Aorta (tissue), 5 donors: Measurements from ENCODE around the gene PPP1R1B. TPM values are rescaled to one million over a fixed set of nuclear protein-coding genes. Genes with fewer than 3 reads are reported as not detected.

Experiments
- ATAC-seq: fragments of 200-7000 bp; cut with Tn5 transposase; one replicate; pipeline ENCODE4 v1.9.1; 2022; ENCODE audit warnings: moderate library complexity; ENCODE audit not compliant: low FRiP score
- DNase-seq, 2 donors: peaks; one replicate each; pipeline ENCODE4 v3.0.0-alpha.2; 2020
- H3K27ac ChIP-seq, 2 donors: one replicate each; pipeline ENCODE4 v1.5.1; 2013; ENCODE audit warnings: low read length in 2 of 2, mild to moderate bottlenecking in 2 of 2, moderate library complexity in 2 of 2, control low read depth in 1 of 2, inconsistent platforms in 1 of 2, low read depth in 1 of 2
- H3K27me3 ChIP-seq, 2 donors: one replicate each; pipeline ENCODE4 v1.6.1; 2013; ENCODE audit warnings: control low read depth in 1 of 2, low read length in 1 of 2, mild to moderate bottlenecking in 1 of 2, moderate library complexity in 1 of 2; ENCODE audit not compliant: insufficient read depth in 2 of 2, control insufficient read depth in 1 of 2
- H3K36me3 ChIP-seq, 2 donors: one replicate each; pipeline ENCODE4 v1.6.1; 2013; ENCODE audit warnings: control low read depth in 1 of 2, low read length in 1 of 2, mild to moderate bottlenecking in 1 of 2; ENCODE audit not compliant: insufficient read depth in 2 of 2, control insufficient read depth in 1 of 2
- H3K4me1 ChIP-seq, 2 donors: one replicate each; pipeline ENCODE4 v1.6.1; 2013; ENCODE audit warnings: low read length in 2 of 2, control low read depth in 1 of 2, mild to moderate bottlenecking in 1 of 2, moderate library complexity in 1 of 2; ENCODE audit not compliant: insufficient read depth in 2 of 2, control insufficient read depth in 1 of 2
- H3K4me3 ChIP-seq, 2 donors: one replicate each; pipeline ENCODE4 v1.5.1; 2013; ENCODE audit warnings: low read length in 2 of 2, control low read depth in 1 of 2, mild to moderate bottlenecking in 1 of 2
- H3K9me3 ChIP-seq: one replicate; pipeline ENCODE4 v1.6.1; 2013; ENCODE audit warnings: mild to moderate bottlenecking, low read length; ENCODE audit not compliant: control insufficient read depth
- WGBS, 2 donors: extraction: QIAGEN DNeasy Blood & Tissue Kit; methylation state at CpG; one replicate each; pipeline ENCODE4 v1.1.7; 2013; 5-methylcytosine and 5-hydroxymethylcytosine counted together
- intact Hi-C, 2 donors: fragments of 100-400 bp; cut with DNase I; formaldehyde crosslinking; loops; one replicate each; pipeline versions ENCODE4 v1.14.2 to v1.15.0; 2022
- polyA plus RNA-seq, 2 donors: library from polyadenylated mRNA; stranded (reverse); fragments of 200-250 nt; gene quantifications; one replicate each; pipeline ENCODE4 v1.2.3, GENCODE V29; 2013
- total RNA-seq, 2 donors: library from RNA; stranded (reverse); fragmentation: NEBNext Ultra II Directional; extraction: Animal tissue kit (Norgen Biotek cat#: 25700); gene quantifications; one replicate each; pipeline ENCODE4 v1.2.1, GENCODE V29; 2021
- donor health status: healthy with polysubstance abuse.
- donor health status: Bipolar disorder and iron deficiency.
- donor health status: DM: no; HTN: no; CAD: no.
- donor health status: DM: no; HTN: no; CAD: no.
- donor health status: DM: yes; HTN: yes; CAD: no.

PPP1R1B gene
- total and polyA plus RNA-seq, 4 donors, result 1.0 to 13.5 (median 2.5) TPM; not detected in 1

- 6 to 19% methylated on average over 2 of the region's 2 CpGs for WGBS, 2 donors
- intact Hi-C loops, result loop anchor here (2.0 to 5.0 kb wide), 3 partner anchors 36 to 61 kb away; partner anchors contain the start of gene ERBB2 (in 2 of the 2)
- no peak for DNase-seq
- Histone ChIP-seq H3K27ac (peak overlapping the region; percentile 1 to 29), H3K9me3 (no peaks in the 10 kb centered on the region), H3K27me3 (no peaks in the 10 kb centered on the region), H3K36me3 (no peaks in the 10 kb centered on the region), H3K4me1 (no peaks in the 10 kb centered on the region), H3K4me3 (no peak overlapping the region)
- ATAC-seq, result no peak
Measured at GRCh38 chr17:39666231-39666600, 39.5 kb downstream of the PPP1R1B start.

GRCh38 chr17:39666601-39667261, 40.0 kb downstream of the PPP1R1B start:
- Histone ChIP-seq H3K4me3 (no peak overlapping the region), H3K4me1 (no peaks in the 10 kb centered on the region), H3K27ac (peak overlapping the region in 1 of 2 donors; percentile 15), H3K9me3 (no peaks in the 10 kb centered on the region), H3K27me3 (no peaks in the 10 kb centered on the region), H3K36me3 (no peaks in the 10 kb centered on the region)
- ATAC-seq (peak; percentile 64), DNase-seq (peak; percentile 78 to 89)
- WGBS, 2 donors, result 6 to 8% methylated on average over 11 of the region's 11 CpGs
- intact Hi-C loops, result loop anchor here (2.0 to 5.0 kb wide), 3 partner anchors 36 to 61 kb away; partner anchors contain the start of gene ERBB2 (in 2 of the 2)

- no peaks in the 10 kb centered on the region for H3K4me1 ChIP-seq
- peak overlapping the region in 1 of 2 donors; percentile 15 for H3K27ac ChIP-seq
- DNase-seq (no peak), ATAC-seq (no peak)
- no peaks in the 10 kb centered on the region for H3K27me3 ChIP-seq
- no peaks in the 10 kb centered on the region for H3K36me3 ChIP-seq
- intact Hi-C loops, result loop anchor here (2.0 to 5.0 kb wide), 3 partner anchors 35 to 60 kb away; partner anchors contain the start of gene ERBB2 (in 2 of the 2)
- H3K9me3 ChIP-seq, result no peaks in the 10 kb centered on the region
- 36 to 38% methylated on average over 41 to 49 of the region's 49 CpGs for WGBS, 2 donors
- no peak overlapping the region for H3K4me3 ChIP-seq
Measured at GRCh38 chr17:39667262-39667944, 40.7 kb downstream of the PPP1R1B start.

DNA sequence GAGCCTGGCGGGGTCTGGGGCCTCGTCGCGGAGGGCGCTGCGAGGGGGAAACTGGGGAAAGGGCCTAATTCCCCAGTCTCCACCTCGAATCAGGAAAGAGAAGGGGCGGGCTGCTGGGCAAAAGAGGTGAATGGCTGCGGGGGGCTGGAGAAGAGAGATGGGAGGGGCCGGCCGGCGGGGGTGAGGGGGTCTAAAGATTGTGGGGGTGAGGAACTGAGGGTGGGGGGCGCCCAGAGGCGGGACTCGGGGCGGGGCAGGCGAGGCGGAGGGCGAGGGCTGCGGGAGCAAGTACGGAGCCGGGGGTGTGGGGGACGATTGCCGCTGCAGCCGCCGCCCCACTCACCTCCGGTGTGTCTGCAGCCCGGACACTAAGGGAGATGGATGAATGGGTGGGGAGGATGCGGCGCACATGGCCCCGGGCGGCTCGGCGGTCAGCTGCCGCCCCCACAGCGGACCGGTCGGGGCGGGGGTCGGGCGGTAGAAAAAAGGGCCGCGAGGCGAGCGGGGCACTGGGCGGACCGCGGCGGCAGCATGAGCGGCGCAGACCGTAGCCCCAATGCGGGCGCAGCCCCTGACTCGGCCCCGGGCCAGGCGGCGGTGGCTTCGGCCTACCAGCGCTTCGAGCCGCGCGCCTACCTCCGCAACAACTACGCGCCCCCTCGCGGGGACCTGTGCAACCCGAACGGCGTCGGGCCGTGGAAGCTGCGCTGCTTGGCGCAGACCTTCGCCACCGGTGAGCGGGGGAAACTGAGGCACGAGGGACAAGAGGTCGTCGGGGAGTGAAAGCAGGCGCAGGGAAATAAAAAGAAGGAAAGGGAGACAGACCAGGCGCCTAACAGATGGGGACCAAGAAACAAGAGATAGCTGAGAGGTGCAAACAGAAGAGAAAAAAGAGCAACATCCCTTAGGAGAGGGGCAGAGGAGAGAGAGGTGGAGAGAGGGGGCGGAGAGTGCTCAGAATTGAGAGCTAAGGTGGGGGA, 41.5 kb downstream of the PPP1R1B start, which contains the start of gene PNMT:
Gene PNMT (plus strand): TSS at position 509 of the 980 bp plus-strand sequence. CDS start 23 bp downstream, at position 532.
- Histone ChIP-seq H3K4me1 (no peaks in the 10 kb centered on the region), H3K27me3 (no peaks in the 10 kb centered on the region), H3K36me3 (no peaks in the 10 kb centered on the region), H3K9me3 (no peaks in the 10 kb centered on the region), H3K4me3 (no peak within 1 kb of the TSS), H3K27ac (peak within 1 kb of the TSS in 1 of 2 donors; percentile 15)
- DNase-seq (peak; percentile 80 to 93), ATAC-seq (no peak)
- WGBS, 2 donors, result 11 to 13% methylated on average over 74 to 85 of the region's 85 CpGs
- intact Hi-C loops, result loop anchor here (2.0 to 5.0 kb wide), 3 partner anchors 34 to 59 kb away; partner anchors contain the start of gene ERBB2 (in 2 of the 2)

DNA sequence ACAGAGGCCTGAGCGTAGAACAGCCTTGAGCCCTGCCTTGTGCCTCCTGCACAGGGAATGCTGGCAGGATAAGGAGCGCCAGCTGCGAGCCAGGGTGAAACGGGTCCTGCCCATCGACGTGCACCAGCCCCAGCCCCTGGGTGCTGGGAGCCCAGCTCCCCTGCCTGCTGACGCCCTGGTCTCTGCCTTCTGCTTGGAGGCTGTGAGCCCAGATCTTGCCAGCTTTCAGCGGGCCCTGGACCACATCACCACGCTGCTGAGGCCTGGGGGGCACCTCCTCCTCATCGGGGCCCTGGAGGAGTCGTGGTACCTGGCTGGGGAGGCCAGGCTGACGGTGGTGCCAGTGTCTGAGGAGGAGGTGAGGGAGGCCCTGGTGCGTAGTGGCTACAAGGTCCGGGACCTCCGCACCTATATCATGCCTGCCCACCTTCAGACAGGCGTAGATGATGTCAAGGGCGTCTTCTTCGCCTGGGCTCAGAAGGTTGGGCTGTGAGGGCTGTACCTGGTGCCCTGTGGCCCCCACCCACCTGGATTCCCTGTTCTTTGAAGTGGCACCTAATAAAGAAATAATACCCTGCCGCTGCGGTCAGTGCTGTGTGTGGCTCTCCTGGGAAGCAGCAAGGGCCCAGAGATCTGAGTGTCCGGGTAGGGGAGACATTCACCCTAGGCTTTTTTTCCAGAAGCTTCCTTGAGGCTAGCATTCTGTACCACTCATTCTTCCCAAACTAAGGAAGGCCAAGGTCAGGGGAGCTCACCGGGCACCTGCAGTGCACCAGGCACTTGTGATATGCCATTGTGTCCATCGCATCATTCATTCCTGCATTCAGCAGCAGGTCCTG, 43.4 kb downstream of the PPP1R1B start:
- WGBS, 2 donors, result 91% methylated on average over 19 to 23 of the region's 23 CpGs
- ATAC-seq (no peak), DNase-seq (no peak)
- no peaks in the 10 kb centered on the region for H3K36me3 ChIP-seq
- H3K9me3 ChIP-seq, result no peaks in the 10 kb centered on the region
- no peaks in the 10 kb centered on the region for H3K27me3 ChIP-seq
- intact Hi-C loops, result loop anchor here (5.0 kb wide), 4 partner anchors 32 to 57 kb away; partner anchors contain the start of genes ERBB2 (in 2 of the 2) and STARD3 (in 1 of the 2)
- H3K4me1 ChIP-seq, result no peaks in the 10 kb centered on the region
- no peak overlapping the region for H3K4me3 ChIP-seq
- no peak overlapping the region for H3K27ac ChIP-seq

GRCh38 chr17:39670746-39671145, 44.0 kb downstream of the PPP1R1B start:
- H3K36me3 ChIP-seq, result no peaks in the 10 kb centered on the region
- H3K27me3 ChIP-seq, result no peaks in the 10 kb centered on the region
- H3K4me1 ChIP-seq, result no peaks in the 10 kb centered on the region
- 73 to 85% methylated on average over 4 of the region's 4 CpGs for WGBS, 2 donors
- no peak overlapping the region for H3K4me3 ChIP-seq
- no peaks in the 10 kb centered on the region for H3K9me3 ChIP-seq
- no peak for DNase-seq
- H3K27ac ChIP-seq, result no peak overlapping the region
- intact Hi-C loops, result loop anchor here (5.0 kb wide), 2 partner anchors 33 to 48 kb away; partner anchors contain the start of gene STARD3 (in 1 of the 2)
- no peak for ATAC-seq

- Histone ChIP-seq H3K36me3 (no peaks in the 10 kb centered on the region), H3K4me1 (peaks cover 0 to under 1% of the 10 kb centered on the region in 2 donors), H3K27ac (no peak overlapping the region), H3K27me3 (no peaks in the 10 kb centered on the region), H3K4me3 (no peak overlapping the region), H3K9me3 (no peaks in the 10 kb centered on the region)
- WGBS, 2 donors, result 24 to 27% methylated on average over 19 of the region's 19 CpGs
- intact Hi-C loops, result loop anchor here (5.0 kb wide), 2 partner anchors 35 to 50 kb away; partner anchors contain the start of gene STARD3 (in 1 of the 2)
- DNase-seq (no peak), ATAC-seq (no peak)
Measured at GRCh38 chr17:39671651-39672521, 45.1 kb downstream of the PPP1R1B start.
